22Rv1 (cell line): ENCODE results near the gene PDE3A.

Experiments used
- CTCF ChIP-seq: fragments of 450-650 bp; IDR thresholded peaks from 2 replicates; pipeline ENCODE4 v1.5.1; 2017; ENCODE audit warnings: mild to moderate bottlenecking
- ZFX ChIP-seq: fragments of 450-650 bp; IDR thresholded peaks from 2 replicates; pipeline ENCODE4 v1.6.1; 2017; ENCODE audit warnings: antibody characterized with exemption, borderline replicate concordance

DNA sequence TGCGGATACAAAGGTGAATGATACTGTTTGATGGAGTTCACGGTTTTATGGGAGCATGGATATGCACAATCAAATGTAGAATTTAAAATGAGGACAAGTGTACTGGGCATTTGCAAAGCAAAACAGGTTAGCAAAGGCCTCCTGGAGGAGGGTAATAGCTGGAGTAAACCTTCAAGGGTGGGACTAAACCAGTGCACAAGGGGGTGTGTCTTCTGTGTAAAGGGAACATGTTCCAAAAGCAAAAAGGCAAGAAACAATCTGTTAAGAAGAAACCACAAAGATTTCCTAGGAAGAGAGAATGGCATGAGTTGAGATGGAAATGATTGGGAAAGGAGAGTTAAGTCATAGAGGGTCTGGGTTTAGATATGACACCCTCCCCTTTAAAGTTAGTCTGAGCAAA is 217.6 kb downstream of the PDE3A start:
- TF ChIP-seq CTCF (no peak), ZFX (no peak)
